Stimulated activated CD4-positive, alpha-beta T cell treated with anti-CD3 and anti-CD28 coated beads, TNF-alpha, amount 100 ng/mL, for 4 hours (primary cell): ENCODE measurements around the gene WNT3.
"Not testable (repeated sequence)": the region's sequence is repeated elsewhere in the genome, so short reads cannot be mapped to it uniquely, and the experiment has no call there.

Experiments
- DNase-seq, 3 experiments: peaks; one replicate each; pipeline ENCODE4 v3.0.0-alpha.2; 2020; ENCODE audit warnings: low read depth in 3 of 3

The WNT3 gene

DNA sequence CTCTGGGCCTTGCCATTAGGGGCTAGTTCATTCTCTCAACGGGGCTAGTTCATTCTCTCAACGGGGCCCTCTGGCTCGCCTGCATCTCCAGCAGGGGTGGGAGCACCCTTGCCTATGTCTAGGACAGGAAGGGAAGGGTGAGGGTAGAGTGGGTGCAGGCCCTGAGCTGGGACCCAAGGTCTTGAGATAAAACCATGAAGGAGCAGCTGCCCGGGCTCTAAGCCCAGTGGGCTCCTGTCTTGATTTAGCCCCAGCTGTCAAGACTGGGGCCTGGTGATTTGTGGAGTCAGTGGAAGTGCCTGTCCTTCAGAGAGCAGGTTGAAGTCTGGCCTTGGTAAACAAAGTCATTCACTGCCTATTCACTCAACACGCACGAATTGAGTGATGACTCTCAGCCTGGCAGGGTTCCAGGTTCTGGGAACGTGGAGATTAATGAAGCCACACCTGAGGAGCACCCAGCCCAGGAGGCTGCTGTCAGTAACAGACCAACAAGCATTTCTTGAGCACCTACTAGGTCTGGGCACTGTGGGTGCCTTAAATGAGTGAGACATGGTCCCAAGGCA is 35.4 kb downstream of the WNT3 start:
- no peak for DNase-seq

GRCh38 chr17:46782250-46782953 is 36.1 kb downstream of the WNT3 start:
- no peak for DNase-seq

- no peak for DNase-seq
Observed at GRCh38 chr17:46780003-46780373, 38.5 kb downstream of the WNT3 start.

GRCh38 chr17:46777943-46778915 is 40.3 kb downstream of the WNT3 start:
- no peak for DNase-seq

GRCh38 chr17:46776298-46777005 is 42.0 kb downstream of the WNT3 start:
- no peak for DNase-seq

DNA sequence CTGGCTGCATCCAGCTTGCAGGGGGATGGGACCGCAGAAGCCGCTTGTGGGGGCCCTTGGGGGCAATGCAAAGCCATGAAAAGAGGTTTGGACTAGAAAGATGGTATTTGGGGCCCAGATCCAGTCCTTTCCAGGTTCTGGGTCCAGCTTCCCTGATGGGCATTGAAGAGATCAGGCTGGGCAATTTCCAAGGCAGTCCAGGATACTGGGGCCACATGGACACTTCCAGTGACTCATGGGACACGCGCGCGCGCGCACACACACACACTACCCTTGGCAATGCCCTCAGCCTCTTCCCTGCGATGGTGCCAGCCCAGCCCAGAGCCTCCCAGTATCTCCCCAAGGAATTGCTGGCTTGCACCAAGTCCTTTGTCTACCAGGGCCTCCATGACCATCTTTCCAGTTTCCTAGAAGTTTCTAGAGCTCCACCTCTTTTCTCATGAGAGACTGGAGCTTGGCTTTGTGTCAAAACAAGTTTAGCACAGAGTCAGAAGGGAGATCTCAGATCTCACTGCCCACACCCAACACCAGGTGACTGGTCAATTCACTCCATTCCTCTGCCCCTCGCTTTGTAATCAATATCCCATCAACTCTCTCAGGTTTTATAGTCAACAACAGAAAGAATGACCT is 44.3 kb downstream of the WNT3 start:
- no peak for DNase-seq

DNA sequence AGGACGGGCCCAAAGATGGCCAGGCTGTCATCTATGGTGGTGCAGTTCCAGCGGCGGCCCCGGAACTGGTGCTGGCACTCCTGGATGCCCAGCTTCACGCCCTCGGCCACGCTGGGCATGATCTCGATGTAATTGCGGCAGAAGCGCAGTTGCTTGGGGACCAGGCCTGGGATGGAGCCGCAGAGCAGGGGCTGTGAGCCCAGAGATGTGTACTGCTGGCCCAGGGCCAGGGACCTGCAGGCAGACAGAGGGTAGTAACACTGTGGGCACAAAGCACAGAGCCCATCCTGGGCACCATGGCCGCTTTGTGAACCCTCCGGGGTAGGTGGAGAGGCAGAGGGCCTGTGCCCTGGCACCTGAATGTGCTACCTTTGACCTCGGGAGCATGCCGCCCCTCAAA is 44.8 kb downstream of the WNT3 start:
- DNase-seq, result no peak

DNA sequence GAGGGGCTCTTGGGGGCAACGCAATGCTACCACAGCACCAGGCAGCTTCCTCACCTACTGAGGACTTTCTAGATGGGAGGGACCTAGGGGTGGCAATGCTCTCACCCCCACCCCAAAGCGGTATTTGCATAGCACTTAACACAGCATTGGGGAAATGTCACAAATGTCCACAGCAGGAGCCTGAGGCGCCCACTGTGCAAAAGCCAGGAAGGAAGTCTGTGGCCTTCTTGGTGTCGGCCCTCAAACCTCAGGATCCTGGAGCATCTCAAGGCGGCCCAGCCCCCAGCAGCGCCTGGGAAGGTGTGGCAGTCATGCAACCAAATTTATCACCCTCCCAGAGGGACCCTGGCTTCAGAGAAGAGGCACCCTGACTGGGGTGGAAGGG is 45.3 kb downstream of the WNT3 start:
- DNase-seq, result no peak

- no peak for DNase-seq
Observed at GRCh38 chr17:46772475-46773220, 45.8 kb downstream of the WNT3 start.

GRCh38 chr17:46771561-46772474 is 46.7 kb downstream of the WNT3 start:
- DNase-seq, result no peak

DNA sequence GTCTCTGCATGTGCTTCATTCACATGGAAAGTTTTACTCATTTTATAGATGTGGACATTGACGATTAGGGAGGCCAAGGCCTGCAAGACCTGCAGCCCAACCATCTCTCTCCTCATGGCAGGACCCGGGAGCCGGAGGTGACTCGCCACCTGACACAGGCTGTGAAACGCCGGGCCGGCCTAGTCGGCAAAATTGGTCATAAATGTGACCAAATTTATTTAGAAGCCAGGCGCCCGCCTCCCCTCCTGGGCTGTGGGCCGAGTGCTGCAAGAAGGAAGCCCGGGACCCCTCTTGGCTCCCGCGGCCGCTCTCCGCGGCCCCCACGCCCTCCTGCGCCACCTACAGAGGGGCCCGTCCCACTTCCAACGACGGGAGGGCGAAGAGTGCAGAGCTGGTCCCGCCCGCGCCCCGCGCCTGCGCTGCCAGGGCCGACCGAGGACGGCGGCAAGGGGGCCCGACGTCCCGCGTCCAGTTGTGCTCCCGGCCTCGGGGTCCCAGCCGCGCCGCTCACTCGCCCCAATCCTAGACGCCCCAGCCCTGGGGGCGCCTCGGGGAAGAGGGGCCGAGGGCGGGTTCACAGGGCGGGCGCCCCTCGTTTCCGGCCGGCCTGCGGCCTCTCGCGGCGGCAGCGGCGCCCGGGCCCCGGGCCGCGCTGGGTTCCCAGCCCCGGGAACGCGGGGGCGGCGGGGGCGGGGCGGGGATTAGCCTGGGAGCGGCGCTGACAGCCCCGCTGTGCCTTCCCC is 47.5 kb downstream of the WNT3 start:
- no peak for DNase-seq

DNA sequence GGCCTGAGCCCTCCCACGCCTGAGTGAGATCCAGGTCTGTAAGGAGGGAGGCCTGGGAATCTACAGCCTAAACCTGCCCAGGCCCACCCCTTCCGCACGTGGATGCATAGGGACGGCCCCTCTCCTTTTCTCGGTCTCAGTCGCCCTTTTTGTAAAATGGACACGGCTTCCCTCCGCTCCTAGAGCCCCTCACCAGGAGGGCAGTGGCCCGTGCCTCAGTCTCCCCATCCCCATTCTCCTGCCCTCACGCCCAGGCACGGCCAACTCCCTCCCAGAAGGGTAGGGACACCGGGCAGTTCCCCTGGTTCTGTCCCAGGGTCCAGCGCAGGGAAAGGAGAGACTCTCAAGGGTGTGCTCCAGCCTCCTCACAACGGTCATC is 48.1 kb downstream of the WNT3 start:
- DNase-seq, result no peak

- DNase-seq, result no peak
Observed at GRCh38 chr17:46769531-46770438, 48.7 kb downstream of the WNT3 start.

- not testable (repeated sequence) for DNase-seq
Observed at GRCh38 chr17:46768896-46769295, 49.6 kb downstream of the WNT3 start.

DNA sequence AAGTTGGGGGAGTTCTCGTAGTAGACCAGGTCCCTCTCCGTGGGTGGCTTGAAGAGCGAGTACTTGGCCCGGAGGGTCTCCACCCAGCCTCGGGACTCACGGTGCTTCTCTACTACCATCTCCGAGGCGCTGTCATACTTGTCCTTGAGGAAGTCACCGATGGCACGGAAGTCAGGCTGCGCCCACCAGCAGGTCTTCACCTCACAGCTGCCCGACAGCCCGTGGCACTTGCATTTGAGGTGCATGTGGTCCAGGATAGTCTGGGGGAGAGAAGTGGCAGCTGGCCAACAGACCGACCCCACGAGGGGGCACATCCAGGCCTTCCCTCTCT is 50.0 kb downstream of the WNT3 start:
- no peak for DNase-seq

- DNase-seq, result no peak
Observed at GRCh38 chr17:46766493-46767491, 51.7 kb downstream of the WNT3 start.

DNA sequence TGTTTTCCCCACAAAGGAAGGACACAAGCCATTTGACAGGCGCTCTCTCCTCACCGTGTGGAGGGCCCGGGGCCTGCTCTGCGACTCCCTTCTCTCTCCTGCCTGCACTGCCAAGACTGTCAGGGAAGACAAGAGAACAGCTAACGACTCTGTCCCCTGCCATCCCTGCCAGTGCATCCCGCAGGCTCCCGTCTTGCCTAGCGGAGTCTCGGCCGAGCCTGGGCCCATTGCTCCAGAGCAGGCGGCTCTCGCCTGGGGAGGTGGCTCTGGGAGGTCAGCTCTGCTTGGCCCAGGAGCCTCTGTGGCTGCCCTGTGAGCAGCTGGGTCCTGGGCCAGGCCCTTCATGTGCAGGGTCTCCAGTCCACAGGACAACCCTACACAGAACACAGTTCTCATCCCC is 53.0 kb downstream of the WNT3 start:
- no peak for DNase-seq
